SK-N-SH treated with all-trans-retinoic acid at 6 μM for 48 hours (cell line): ENCODE data around the gene DNAH11.
A peak's percentile ranks its signal among the peaks of the same experiment; 100 is the strongest.

Experiments
- ATAC-seq: fragments of 200-7000 bp; cut with Tn5 transposase; 3 replicates; pipeline ENCODE4 v1.9.1; 2020; ENCODE audit warnings: mild to moderate bottlenecking, moderate library complexity
- ARNTL ChIP-seq: fragments of 450-650 bp; formaldehyde crosslinking; IDR thresholded peaks from 2 replicates; pipeline ENCODE4 v1.5.0; 2020; ENCODE audit warnings: low read depth, mild to moderate bottlenecking, moderate library complexity, borderline replicate concordance
- BACH2 ChIP-seq: fragments of 250-450 bp; sonication (Bioruptor Pico); IDR thresholded peaks from 2 replicates; pipeline ENCODE4 v1.9.0; 2021; ENCODE audit warnings: mild to moderate bottlenecking, borderline replicate concordance
- CREB5 ChIP-seq: fragments of 250-450 bp; sonication (Bioruptor Pico); IDR thresholded peaks from 2 replicates; pipeline ENCODE4 v1.5.1; 2020; ENCODE audit warnings: low read depth, mild to moderate bottlenecking, moderate library complexity
- CSDC2 ChIP-seq: fragments of 250-450 bp; sonication (Bioruptor Pico); IDR thresholded peaks from 2 replicates; pipeline ENCODE4 v1.5.0; 2020; ENCODE audit warnings: mild to moderate bottlenecking, moderate library complexity
- ESRRG ChIP-seq: fragments of 250-450 bp; sonication (Bioruptor Pico); IDR thresholded peaks from 2 replicates; pipeline ENCODE4 v1.6.1; 2021; ENCODE audit warnings: mild to moderate bottlenecking
- GLIS3 ChIP-seq: fragments of 250-450 bp; sonication (Bioruptor Pico); IDR thresholded peaks from 2 replicates; pipeline ENCODE4 v1.5.0; 2020; ENCODE audit warnings: mild to moderate bottlenecking, moderate library complexity
- ISL1 ChIP-seq: fragments of 250-450 bp; sonication (Bioruptor Pico); IDR thresholded peaks from 2 replicates; pipeline ENCODE4 v2.1.2; 2022; ENCODE audit warnings: mild to moderate bottlenecking, moderate library complexity
- OSR1 ChIP-seq: fragments of 250-450 bp; sonication (Bioruptor Pico); IDR thresholded peaks from 2 replicates; pipeline ENCODE4 v1.8.0; 2022; ENCODE audit warnings: moderate library complexity, mild to moderate bottlenecking, inconsistent platforms
- PPARA ChIP-seq: fragments of 250-450 bp; sonication (Bioruptor Pico); IDR thresholded peaks from 2 replicates; pipeline ENCODE4 v1.5.0; 2020; ENCODE audit warnings: mild to moderate bottlenecking, borderline replicate concordance
- RARB ChIP-seq: fragments of 250-450 bp; sonication (Bioruptor Pico); IDR thresholded peaks from 2 replicates; pipeline ENCODE4 v1.8.0; 2021; ENCODE audit warnings: mild to moderate bottlenecking, moderate library complexity
- SNAI2 ChIP-seq: fragments of 250-450 bp; sonication (Bioruptor Pico); IDR thresholded peaks from 2 replicates; pipeline ENCODE4 v1.5.0; 2020; ENCODE audit warnings: mild to moderate bottlenecking, moderate library complexity
- TCF4 ChIP-seq: fragments of 250-450 bp; sonication (Bioruptor Pico); IDR thresholded peaks from 2 replicates; pipeline ENCODE4 v1.8.0; 2021; ENCODE audit warnings: mild to moderate bottlenecking, moderate library complexity, borderline replicate concordance
- ZC3H10 ChIP-seq: fragments of 250-450 bp; sonication (Bioruptor Pico); IDR thresholded peaks from 2 replicates; pipeline ENCODE4 v1.5.1; 2021; ENCODE audit warnings: mild to moderate bottlenecking, moderate library complexity
- ZFP3 ChIP-seq: fragments of 250-450 bp; sonication (Bioruptor Pico); IDR thresholded peaks from 2 replicates; pipeline ENCODE4 v1.5.0; 2020; ENCODE audit warnings: mild to moderate bottlenecking, moderate library complexity
- ZFP30 ChIP-seq: fragments of 450-650 bp; formaldehyde crosslinking; IDR thresholded peaks from 2 replicates; pipeline ENCODE4 v1.5.0; 2022; ENCODE audit warnings: mild to moderate bottlenecking, moderate library complexity
- ZNF565 ChIP-seq: fragments of 450-650 bp; formaldehyde crosslinking; conservative IDR thresholded peaks from 2 replicates; pipeline ENCODE4 v1.5.0; 2020; ENCODE audit warnings: low read depth, mild to moderate bottlenecking, moderate library complexity
- ZNF70 ChIP-seq: fragments of 450-650 bp; formaldehyde crosslinking; IDR thresholded peaks from 2 replicates; pipeline ENCODE4 v1.5.0; 2020; ENCODE audit warnings: mild to moderate bottlenecking, moderate library complexity
- ZNF8 ChIP-seq: fragments of 450-650 bp; formaldehyde crosslinking; IDR thresholded peaks from 2 replicates; pipeline ENCODE4 v1.5.0; 2020; ENCODE audit warnings: mild to moderate bottlenecking, moderate library complexity
- TF ChIP-seq, protein P1 (sequence below): fragments of 250-450 bp; sonication (Bioruptor Pico); IDR thresholded peaks from 2 replicates; pipeline ENCODE4 v1.5.1; 2021; ENCODE audit warnings: mild to moderate bottlenecking, moderate library complexity
- TF ChIP-seq, protein P2 (sequence below): fragments of 250-450 bp; sonication (Bioruptor Pico); IDR thresholded peaks from 2 replicates; pipeline ENCODE4 v1.5.0; 2020; ENCODE audit warnings: mild to moderate bottlenecking, moderate library complexity
- TF ChIP-seq, protein P3 (sequence below): fragments of 250-450 bp; sonication (Bioruptor Pico); IDR thresholded peaks from 2 replicates; pipeline ENCODE4 v1.8.0; 2020; ENCODE audit warnings: mild to moderate bottlenecking, moderate library complexity, borderline replicate concordance

Gene DNAH11

DNA sequence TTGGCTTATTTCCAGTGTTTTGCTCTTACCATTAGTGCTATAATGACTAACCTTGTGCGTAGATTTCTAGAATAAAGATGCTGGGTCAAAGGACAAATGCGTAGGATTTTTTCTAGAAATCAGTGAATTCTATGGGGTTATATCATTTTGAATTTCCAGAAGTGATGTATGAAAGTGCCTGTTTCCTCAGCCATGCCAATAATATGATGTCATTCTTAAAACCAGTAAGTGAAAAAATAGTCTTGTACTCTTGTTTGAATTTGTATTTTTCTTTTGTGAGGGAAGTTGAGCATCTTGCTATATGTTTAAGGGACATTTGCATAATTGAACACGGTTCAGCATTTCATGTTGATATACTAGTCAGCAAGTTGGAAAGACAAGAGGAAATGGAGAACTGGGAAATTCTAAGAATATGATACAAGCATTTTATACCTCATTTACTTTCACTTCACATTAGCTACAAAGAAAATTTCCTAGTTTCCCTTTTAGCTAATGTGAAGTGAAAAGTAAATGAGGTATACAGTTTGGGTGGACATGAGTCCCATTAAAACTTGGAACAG, 3.8 kb upstream of the DNAH11 start:
- no peak for ATAC-seq
- TF ChIP-seq ZNF8 (no peak), ZC3H10 (CRISPR knock-in tag) (no peak), PPARA (CRISPR knock-in tag) (no peak), OSR1 (CRISPR knock-in tag) (no peak), ISL1 (CRISPR knock-in tag) (no peak), ZFP30 (CRISPR knock-in tag) (no peak), ZNF70 (CRISPR knock-in tag) (no peak), BACH2 (no peak)
- TF ChIP-seq, protein P1, sequence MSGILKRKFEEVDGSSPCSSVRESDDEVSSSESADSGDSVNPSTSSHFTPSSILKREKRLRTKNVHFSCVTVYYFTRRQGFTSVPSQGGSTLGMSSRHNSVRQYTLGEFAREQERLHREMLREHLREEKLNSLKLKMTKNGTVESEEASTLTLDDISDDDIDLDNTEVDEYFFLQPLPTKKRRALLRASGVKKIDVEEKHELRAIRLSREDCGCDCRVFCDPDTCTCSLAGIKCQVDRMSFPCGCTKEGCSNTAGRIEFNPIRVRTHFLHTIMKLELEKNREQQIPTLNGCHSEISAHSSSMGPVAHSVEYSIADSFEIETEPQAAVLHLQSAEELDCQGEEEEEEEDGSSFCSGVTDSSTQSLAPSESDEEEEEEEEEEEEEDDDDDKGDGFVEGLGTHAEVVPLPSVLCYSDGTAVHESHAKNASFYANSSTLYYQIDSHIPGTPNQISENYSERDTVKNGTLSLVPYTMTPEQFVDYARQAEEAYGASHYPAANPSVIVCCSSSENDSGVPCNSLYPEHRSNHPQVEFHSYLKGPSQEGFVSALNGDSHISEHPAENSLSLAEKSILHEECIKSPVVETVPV (CRISPR knock-in tag): no peak
- TF ChIP-seq, protein P2, sequence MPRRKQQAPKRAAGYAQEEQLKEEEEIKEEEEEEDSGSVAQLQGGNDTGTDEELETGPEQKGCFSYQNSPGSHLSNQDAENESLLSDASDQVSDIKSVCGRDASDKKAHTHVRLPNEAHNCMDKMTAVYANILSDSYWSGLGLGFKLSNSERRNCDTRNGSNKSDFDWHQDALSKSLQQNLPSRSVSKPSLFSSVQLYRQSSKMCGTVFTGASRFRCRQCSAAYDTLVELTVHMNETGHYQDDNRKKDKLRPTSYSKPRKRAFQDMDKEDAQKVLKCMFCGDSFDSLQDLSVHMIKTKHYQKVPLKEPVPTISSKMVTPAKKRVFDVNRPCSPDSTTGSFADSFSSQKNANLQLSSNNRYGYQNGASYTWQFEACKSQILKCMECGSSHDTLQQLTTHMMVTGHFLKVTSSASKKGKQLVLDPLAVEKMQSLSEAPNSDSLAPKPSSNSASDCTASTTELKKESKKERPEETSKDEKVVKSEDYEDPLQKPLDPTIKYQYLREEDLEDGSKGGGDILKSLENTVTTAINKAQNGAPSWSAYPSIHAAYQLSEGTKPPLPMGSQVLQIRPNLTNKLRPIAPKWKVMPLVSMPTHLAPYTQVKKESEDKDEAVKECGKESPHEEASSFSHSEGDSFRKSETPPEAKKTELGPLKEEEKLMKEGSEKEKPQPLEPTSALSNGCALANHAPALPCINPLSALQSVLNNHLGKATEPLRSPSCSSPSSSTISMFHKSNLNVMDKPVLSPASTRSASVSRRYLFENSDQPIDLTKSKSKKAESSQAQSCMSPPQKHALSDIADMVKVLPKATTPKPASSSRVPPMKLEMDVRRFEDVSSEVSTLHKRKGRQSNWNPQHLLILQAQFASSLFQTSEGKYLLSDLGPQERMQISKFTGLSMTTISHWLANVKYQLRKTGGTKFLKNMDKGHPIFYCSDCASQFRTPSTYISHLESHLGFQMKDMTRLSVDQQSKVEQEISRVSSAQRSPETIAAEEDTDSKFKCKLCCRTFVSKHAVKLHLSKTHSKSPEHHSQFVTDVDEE (CRISPR knock-in tag): no peak
- TF ChIP-seq, all 23 proteins: peak for 0

DNA sequence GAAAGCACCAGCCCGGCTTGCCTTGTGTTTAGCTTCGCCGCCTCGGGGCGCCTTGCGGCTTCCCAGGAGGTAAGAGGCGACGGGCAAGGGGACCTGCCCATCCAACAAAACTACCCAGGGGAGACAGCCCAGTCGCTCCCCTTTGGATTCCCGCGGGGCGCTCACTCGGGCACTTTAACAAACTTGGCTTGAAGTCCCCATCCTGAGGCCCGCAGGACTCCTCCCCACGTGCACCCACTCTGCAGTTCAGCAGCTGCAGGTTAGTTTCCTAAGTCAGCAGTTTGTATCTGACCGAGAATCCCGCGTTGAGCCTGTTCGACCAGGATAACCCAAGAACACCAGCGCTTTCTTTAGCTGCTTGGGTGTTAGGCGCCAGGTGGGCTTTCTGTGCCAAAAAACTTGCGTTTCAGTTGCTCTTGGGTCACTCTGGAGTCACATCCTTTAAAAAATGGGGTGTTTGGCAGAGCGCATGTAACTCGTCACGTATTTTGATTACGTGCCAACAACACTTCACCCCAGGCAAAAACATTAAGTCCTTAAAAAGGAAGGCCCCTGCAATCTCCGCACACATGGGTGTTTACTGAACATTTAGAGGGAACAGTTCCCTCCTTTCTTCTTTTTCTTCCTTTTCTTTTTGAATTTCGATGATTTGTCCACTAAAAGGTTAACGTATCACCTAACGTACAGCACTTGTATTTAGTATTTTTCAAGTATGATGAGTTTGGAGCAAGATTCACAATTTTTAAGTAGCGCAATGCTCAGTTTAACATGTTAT, 876 bp downstream of the DNAH11 start:
- peak; percentile 38 for ATAC-seq

GRCh38 chr7:21544303-21544656, 1.4 kb downstream of the DNAH11 start:
- TF ChIP-seq OSR1 (CRISPR knock-in tag): no peak
- TF ChIP-seq, protein P2 (CRISPR knock-in tag): no peak
- TF ChIP-seq ZFP3 (CRISPR knock-in tag): no peak
- TF ChIP-seq GLIS3 (CRISPR knock-in tag): no peak
- no peak for TF ChIP-seq ISL1 (CRISPR knock-in tag)
- no peak for TF ChIP-seq ESRRG (CRISPR knock-in tag)
- no peak for TF ChIP-seq SNAI2 (CRISPR knock-in tag)
- TF ChIP-seq ZNF8: no peak
- TF ChIP-seq BACH2: no peak
- TF ChIP-seq, protein P3, sequence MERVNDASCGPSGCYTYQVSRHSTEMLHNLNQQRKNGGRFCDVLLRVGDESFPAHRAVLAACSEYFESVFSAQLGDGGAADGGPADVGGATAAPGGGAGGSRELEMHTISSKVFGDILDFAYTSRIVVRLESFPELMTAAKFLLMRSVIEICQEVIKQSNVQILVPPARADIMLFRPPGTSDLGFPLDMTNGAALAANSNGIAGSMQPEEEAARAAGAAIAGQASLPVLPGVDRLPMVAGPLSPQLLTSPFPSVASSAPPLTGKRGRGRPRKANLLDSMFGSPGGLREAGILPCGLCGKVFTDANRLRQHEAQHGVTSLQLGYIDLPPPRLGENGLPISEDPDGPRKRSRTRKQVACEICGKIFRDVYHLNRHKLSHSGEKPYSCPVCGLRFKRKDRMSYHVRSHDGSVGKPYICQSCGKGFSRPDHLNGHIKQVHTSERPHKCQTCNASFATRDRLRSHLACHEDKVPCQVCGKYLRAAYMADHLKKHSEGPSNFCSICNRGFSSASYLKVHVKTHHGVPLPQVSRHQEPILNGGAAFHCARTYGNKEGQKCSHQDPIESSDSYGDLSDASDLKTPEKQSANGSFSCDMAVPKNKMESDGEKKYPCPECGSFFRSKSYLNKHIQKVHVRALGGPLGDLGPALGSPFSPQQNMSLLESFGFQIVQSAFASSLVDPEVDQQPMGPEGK: no peak
- no peak for TF ChIP-seq ARNTL (CRISPR knock-in tag)
- TF ChIP-seq ZC3H10 (CRISPR knock-in tag): no peak
- no peak for TF ChIP-seq RARB
- TF ChIP-seq ZNF565 (CRISPR knock-in tag): no peak
- no peak for TF ChIP-seq CSDC2
- TF ChIP-seq CREB5 (CRISPR knock-in tag): no peak
- TF ChIP-seq PPARA (CRISPR knock-in tag): no peak
- TF ChIP-seq TCF4: no peak
- no peak for ATAC-seq

More for the DNA sequence above, 876 bp downstream of the DNAH11 start:
- TF ChIP-seq, protein P1 (CRISPR knock-in tag): no peak
- no peak for TF ChIP-seq ZC3H10 (CRISPR knock-in tag)
- TF ChIP-seq ARNTL (CRISPR knock-in tag): no peak
- TF ChIP-seq TCF4: no peak
- no peak for TF ChIP-seq ESRRG (CRISPR knock-in tag)
- TF ChIP-seq, all 23 proteins: peak for 0
